SK-N-SH treated with all-trans-retinoic acid at 6 μM for 48 hours (cell line): ENCODE results near the gene SMR3A.

Experiments
- ATAC-seq: fragments of 200-7000 bp; cut with Tn5 transposase; 3 replicates; pipeline ENCODE4 v1.9.1; 2020; ENCODE audit warnings: mild to moderate bottlenecking, moderate library complexity
- ARNTL ChIP-seq: fragments of 450-650 bp; formaldehyde crosslinking; IDR thresholded peaks from 2 replicates; pipeline ENCODE4 v1.5.0; 2020; ENCODE audit warnings: low read depth, mild to moderate bottlenecking, moderate library complexity, borderline replicate concordance
- BACH2 ChIP-seq: fragments of 250-450 bp; sonication (Bioruptor Pico); IDR thresholded peaks from 2 replicates; pipeline ENCODE4 v1.9.0; 2021; ENCODE audit warnings: mild to moderate bottlenecking, borderline replicate concordance
- CSDC2 ChIP-seq: fragments of 250-450 bp; sonication (Bioruptor Pico); IDR thresholded peaks from 2 replicates; pipeline ENCODE4 v1.5.0; 2020; ENCODE audit warnings: mild to moderate bottlenecking, moderate library complexity
- ESRRG ChIP-seq: fragments of 250-450 bp; sonication (Bioruptor Pico); IDR thresholded peaks from 2 replicates; pipeline ENCODE4 v1.6.1; 2021; ENCODE audit warnings: mild to moderate bottlenecking
- GLIS3 ChIP-seq: fragments of 250-450 bp; sonication (Bioruptor Pico); IDR thresholded peaks from 2 replicates; pipeline ENCODE4 v1.5.0; 2020; ENCODE audit warnings: mild to moderate bottlenecking, moderate library complexity
- ISL1 ChIP-seq: fragments of 250-450 bp; sonication (Bioruptor Pico); IDR thresholded peaks from 2 replicates; pipeline ENCODE4 v2.1.2; 2022; ENCODE audit warnings: mild to moderate bottlenecking, moderate library complexity
- OSR1 ChIP-seq: fragments of 250-450 bp; sonication (Bioruptor Pico); IDR thresholded peaks from 2 replicates; pipeline ENCODE4 v1.8.0; 2022; ENCODE audit warnings: moderate library complexity, mild to moderate bottlenecking, inconsistent platforms
- PPARA ChIP-seq: fragments of 250-450 bp; sonication (Bioruptor Pico); IDR thresholded peaks from 2 replicates; pipeline ENCODE4 v1.5.0; 2020; ENCODE audit warnings: mild to moderate bottlenecking, borderline replicate concordance
- RARB ChIP-seq: fragments of 250-450 bp; sonication (Bioruptor Pico); IDR thresholded peaks from 2 replicates; pipeline ENCODE4 v1.8.0; 2021; ENCODE audit warnings: mild to moderate bottlenecking, moderate library complexity
- SNAI2 ChIP-seq: fragments of 250-450 bp; sonication (Bioruptor Pico); IDR thresholded peaks from 2 replicates; pipeline ENCODE4 v1.5.0; 2020; ENCODE audit warnings: mild to moderate bottlenecking, moderate library complexity
- ZC3H10 ChIP-seq: fragments of 250-450 bp; sonication (Bioruptor Pico); IDR thresholded peaks from 2 replicates; pipeline ENCODE4 v1.5.1; 2021; ENCODE audit warnings: mild to moderate bottlenecking, moderate library complexity
- ZFP3 ChIP-seq: fragments of 250-450 bp; sonication (Bioruptor Pico); IDR thresholded peaks from 2 replicates; pipeline ENCODE4 v1.5.0; 2020; ENCODE audit warnings: mild to moderate bottlenecking, moderate library complexity
- ZFP30 ChIP-seq: fragments of 450-650 bp; formaldehyde crosslinking; IDR thresholded peaks from 2 replicates; pipeline ENCODE4 v1.5.0; 2022; ENCODE audit warnings: mild to moderate bottlenecking, moderate library complexity
- ZNF565 ChIP-seq: fragments of 450-650 bp; formaldehyde crosslinking; conservative IDR thresholded peaks from 2 replicates; pipeline ENCODE4 v1.5.0; 2020; ENCODE audit warnings: low read depth, mild to moderate bottlenecking, moderate library complexity
- ZNF70 ChIP-seq: fragments of 450-650 bp; formaldehyde crosslinking; IDR thresholded peaks from 2 replicates; pipeline ENCODE4 v1.5.0; 2020; ENCODE audit warnings: mild to moderate bottlenecking, moderate library complexity
- ZNF8 ChIP-seq: fragments of 450-650 bp; formaldehyde crosslinking; IDR thresholded peaks from 2 replicates; pipeline ENCODE4 v1.5.0; 2020; ENCODE audit warnings: mild to moderate bottlenecking, moderate library complexity
- TF ChIP-seq, protein P1 (sequence below): fragments of 250-450 bp; sonication (Bioruptor Pico); IDR thresholded peaks from 2 replicates; pipeline ENCODE4 v1.5.1; 2021; ENCODE audit warnings: mild to moderate bottlenecking, moderate library complexity
- TF ChIP-seq, protein P2 (sequence below): fragments of 250-450 bp; sonication (Bioruptor Pico); IDR thresholded peaks from 2 replicates; pipeline ENCODE4 v1.5.1; 2020; ENCODE audit warnings: low read depth, mild to moderate bottlenecking, moderate library complexity
- TF ChIP-seq, protein P3 (sequence below): fragments of 250-450 bp; sonication (Bioruptor Pico); IDR thresholded peaks from 2 replicates; pipeline ENCODE4 v1.5.0; 2020; ENCODE audit warnings: mild to moderate bottlenecking, moderate library complexity
- TF ChIP-seq, protein P4 (sequence below): fragments of 250-450 bp; sonication (Bioruptor Pico); IDR thresholded peaks from 2 replicates; pipeline ENCODE4 v1.8.0; 2020; ENCODE audit warnings: mild to moderate bottlenecking, moderate library complexity, borderline replicate concordance
- TF ChIP-seq, protein P5 (sequence below): fragments of 250-450 bp; sonication (Bioruptor Pico); IDR thresholded peaks from 2 replicates; pipeline ENCODE4 v1.8.0; 2021; ENCODE audit warnings: low read depth, mild to moderate bottlenecking, moderate library complexity, borderline replicate concordance

SMR3A gene

DNA sequence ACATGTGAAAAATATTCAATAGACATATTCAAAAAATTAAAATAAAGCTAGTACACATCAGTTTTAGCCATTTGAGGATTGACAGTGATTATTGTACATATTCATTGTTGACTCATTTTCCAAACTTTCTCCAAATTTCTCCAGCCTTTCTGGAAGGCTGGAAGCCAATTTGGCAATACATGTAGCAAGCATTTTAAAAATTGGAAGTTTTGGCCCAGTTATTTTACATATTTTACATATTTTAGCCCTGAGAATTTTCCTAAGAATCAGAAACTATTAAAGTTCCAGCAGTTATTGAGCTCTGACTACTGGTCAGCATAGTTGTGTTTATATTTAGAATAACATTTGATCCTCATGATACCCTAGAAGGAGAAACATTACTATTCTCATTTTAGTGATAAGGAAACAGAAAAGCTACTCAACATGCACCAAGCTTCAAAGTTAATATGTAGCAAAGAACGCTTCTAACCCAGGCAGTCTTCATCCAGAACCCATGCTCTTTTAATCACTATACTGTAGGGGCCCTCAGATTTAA, 22.6 kb upstream of the SMR3A start:
- no peak for TF ChIP-seq ISL1 (CRISPR knock-in tag)
- no peak for TF ChIP-seq ZFP3
- TF ChIP-seq SNAI2 (CRISPR knock-in tag), result no peak
- no peak for TF ChIP-seq ZNF70 (CRISPR knock-in tag)
- TF ChIP-seq, all 23 proteins: peak for 0
- ATAC-seq, result no peak

DNA sequence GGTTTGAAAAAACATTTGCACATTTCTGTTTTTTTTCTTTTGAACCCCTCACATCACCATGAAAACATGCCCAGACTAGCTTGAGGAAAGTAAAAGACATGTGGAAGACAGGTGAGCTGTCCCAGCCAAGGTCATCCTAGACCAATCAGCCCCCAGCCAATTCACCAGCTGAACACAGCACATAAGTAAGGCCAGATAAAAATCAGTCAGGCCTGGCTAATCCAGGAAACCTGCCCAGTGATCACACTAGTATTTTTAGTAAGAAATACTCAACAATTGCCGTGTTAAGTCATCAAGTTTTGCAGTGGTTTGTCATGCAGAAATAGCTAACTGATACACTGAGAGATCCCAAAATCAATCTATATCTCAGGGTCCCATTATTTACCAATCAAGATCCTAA, 4.4 kb upstream of the SMR3A start:
- no peak for TF ChIP-seq ISL1 (CRISPR knock-in tag)
- TF ChIP-seq ZNF70 (CRISPR knock-in tag), result no peak
- TF ChIP-seq GLIS3, result no peak
- TF ChIP-seq ZNF565 (CRISPR knock-in tag), result no peak
- TF ChIP-seq, protein P1, sequence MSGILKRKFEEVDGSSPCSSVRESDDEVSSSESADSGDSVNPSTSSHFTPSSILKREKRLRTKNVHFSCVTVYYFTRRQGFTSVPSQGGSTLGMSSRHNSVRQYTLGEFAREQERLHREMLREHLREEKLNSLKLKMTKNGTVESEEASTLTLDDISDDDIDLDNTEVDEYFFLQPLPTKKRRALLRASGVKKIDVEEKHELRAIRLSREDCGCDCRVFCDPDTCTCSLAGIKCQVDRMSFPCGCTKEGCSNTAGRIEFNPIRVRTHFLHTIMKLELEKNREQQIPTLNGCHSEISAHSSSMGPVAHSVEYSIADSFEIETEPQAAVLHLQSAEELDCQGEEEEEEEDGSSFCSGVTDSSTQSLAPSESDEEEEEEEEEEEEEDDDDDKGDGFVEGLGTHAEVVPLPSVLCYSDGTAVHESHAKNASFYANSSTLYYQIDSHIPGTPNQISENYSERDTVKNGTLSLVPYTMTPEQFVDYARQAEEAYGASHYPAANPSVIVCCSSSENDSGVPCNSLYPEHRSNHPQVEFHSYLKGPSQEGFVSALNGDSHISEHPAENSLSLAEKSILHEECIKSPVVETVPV, result no peak
- TF ChIP-seq ARNTL (CRISPR knock-in tag), result no peak
- TF ChIP-seq, protein P2, sequence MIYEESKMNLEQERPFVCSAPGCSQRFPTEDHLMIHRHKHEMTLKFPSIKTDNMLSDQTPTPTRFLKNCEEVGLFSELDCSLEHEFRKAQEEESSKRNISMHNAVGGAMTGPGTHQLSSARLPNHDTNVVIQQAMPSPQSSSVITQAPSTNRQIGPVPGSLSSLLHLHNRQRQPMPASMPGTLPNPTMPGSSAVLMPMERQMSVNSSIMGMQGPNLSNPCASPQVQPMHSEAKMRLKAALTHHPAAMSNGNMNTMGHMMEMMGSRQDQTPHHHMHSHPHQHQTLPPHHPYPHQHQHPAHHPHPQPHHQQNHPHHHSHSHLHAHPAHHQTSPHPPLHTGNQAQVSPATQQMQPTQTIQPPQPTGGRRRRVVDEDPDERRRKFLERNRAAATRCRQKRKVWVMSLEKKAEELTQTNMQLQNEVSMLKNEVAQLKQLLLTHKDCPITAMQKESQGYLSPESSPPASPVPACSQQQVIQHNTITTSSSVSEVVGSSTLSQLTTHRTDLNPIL, result no peak
- TF ChIP-seq ZC3H10 (CRISPR knock-in tag), result no peak
- no peak for TF ChIP-seq ZFP30 (CRISPR knock-in tag)
- TF ChIP-seq OSR1 (CRISPR knock-in tag), result no peak
- TF ChIP-seq SNAI2 (CRISPR knock-in tag), result no peak
- TF ChIP-seq, protein P3, sequence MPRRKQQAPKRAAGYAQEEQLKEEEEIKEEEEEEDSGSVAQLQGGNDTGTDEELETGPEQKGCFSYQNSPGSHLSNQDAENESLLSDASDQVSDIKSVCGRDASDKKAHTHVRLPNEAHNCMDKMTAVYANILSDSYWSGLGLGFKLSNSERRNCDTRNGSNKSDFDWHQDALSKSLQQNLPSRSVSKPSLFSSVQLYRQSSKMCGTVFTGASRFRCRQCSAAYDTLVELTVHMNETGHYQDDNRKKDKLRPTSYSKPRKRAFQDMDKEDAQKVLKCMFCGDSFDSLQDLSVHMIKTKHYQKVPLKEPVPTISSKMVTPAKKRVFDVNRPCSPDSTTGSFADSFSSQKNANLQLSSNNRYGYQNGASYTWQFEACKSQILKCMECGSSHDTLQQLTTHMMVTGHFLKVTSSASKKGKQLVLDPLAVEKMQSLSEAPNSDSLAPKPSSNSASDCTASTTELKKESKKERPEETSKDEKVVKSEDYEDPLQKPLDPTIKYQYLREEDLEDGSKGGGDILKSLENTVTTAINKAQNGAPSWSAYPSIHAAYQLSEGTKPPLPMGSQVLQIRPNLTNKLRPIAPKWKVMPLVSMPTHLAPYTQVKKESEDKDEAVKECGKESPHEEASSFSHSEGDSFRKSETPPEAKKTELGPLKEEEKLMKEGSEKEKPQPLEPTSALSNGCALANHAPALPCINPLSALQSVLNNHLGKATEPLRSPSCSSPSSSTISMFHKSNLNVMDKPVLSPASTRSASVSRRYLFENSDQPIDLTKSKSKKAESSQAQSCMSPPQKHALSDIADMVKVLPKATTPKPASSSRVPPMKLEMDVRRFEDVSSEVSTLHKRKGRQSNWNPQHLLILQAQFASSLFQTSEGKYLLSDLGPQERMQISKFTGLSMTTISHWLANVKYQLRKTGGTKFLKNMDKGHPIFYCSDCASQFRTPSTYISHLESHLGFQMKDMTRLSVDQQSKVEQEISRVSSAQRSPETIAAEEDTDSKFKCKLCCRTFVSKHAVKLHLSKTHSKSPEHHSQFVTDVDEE, result no peak
- no peak for TF ChIP-seq CSDC2 (CRISPR knock-in tag)
- TF ChIP-seq ZNF8 (CRISPR knock-in tag), result no peak
- TF ChIP-seq, protein P4, sequence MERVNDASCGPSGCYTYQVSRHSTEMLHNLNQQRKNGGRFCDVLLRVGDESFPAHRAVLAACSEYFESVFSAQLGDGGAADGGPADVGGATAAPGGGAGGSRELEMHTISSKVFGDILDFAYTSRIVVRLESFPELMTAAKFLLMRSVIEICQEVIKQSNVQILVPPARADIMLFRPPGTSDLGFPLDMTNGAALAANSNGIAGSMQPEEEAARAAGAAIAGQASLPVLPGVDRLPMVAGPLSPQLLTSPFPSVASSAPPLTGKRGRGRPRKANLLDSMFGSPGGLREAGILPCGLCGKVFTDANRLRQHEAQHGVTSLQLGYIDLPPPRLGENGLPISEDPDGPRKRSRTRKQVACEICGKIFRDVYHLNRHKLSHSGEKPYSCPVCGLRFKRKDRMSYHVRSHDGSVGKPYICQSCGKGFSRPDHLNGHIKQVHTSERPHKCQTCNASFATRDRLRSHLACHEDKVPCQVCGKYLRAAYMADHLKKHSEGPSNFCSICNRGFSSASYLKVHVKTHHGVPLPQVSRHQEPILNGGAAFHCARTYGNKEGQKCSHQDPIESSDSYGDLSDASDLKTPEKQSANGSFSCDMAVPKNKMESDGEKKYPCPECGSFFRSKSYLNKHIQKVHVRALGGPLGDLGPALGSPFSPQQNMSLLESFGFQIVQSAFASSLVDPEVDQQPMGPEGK, result no peak
- TF ChIP-seq, protein P5, sequence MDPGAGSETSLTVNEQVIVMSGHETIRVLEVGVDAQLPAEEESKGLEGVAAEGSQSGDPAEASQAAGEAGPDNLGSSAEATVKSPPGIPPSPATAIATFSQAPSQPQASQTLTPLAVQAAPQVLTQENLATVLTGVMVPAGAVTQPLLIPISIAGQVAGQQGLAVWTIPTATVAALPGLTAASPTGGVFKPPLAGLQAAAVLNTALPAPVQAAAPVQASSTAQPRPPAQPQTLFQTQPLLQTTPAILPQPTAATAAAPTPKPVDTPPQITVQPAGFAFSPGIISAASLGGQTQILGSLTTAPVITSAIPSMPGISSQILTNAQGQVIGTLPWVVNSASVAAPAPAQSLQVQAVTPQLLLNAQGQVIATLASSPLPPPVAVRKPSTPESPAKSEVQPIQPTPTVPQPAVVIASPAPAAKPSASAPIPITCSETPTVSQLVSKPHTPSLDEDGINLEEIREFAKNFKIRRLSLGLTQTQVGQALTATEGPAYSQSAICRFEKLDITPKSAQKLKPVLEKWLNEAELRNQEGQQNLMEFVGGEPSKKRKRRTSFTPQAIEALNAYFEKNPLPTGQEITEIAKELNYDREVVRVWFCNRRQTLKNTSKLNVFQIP (CRISPR knock-in tag), result no peak
- TF ChIP-seq RARB (CRISPR knock-in tag), result no peak
- no peak for TF ChIP-seq ESRRG (CRISPR knock-in tag)

DNA sequence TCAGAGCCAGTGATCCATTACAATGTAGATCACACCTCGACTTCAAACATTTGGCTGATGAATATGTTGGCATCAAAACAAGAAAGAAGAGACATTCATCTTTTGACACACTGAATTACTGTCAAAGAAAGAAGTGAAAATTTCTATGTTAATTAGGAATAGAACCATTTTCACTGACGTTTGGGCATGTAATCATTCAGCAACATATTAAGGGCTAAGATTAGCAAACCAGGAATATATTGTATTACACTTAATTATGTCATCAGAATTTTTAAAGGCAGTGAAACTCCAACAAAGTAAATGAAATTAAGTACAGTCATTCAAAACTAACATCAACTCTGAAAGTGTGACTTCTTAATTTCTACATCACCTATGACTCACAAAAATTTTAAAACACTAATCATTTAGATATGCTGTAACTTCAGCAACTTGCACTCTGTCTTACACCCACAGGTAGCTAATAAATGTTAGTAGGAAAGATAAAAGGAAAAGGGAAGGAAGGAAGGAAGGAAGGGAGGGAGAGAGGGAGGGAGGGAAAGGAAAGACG, 1.4 kb upstream of the SMR3A start:
- no peak for TF ChIP-seq ZFP30 (CRISPR knock-in tag)
- TF ChIP-seq ZNF565 (CRISPR knock-in tag), result no peak
- TF ChIP-seq, protein P1, result no peak
- TF ChIP-seq RARB (CRISPR knock-in tag), result no peak
- TF ChIP-seq PPARA (CRISPR knock-in tag), result no peak
- no peak for TF ChIP-seq BACH2
- TF ChIP-seq, protein P2, result no peak
- no peak for TF ChIP-seq OSR1 (CRISPR knock-in tag)
- no peak for TF ChIP-seq ZNF8 (CRISPR knock-in tag)
- TF ChIP-seq ISL1 (CRISPR knock-in tag), result no peak
- no peak for TF ChIP-seq CSDC2 (CRISPR knock-in tag)
- TF ChIP-seq ZC3H10 (CRISPR knock-in tag), result no peak
- TF ChIP-seq ZNF70 (CRISPR knock-in tag), result no peak
- TF ChIP-seq, protein P4, result no peak
- no peak for TF ChIP-seq GLIS3
- no peak for ATAC-seq

More for the DNA sequence above, 4.4 kb upstream of the SMR3A start:
- ATAC-seq, result no peak
